GM12865 (cell line): ENCODE measurements around the gene FOXC2.

ENCODE experiments used
- DNase-seq: peaks from one replicate; pipeline ENCODE4 v3.0.0; 2010; ENCODE audit warnings: low read depth
- H3K4me3 ChIP-seq: 2 replicates; pipeline ENCODE4 v1.5.1; 2011; ENCODE audit warnings: mild to moderate bottlenecking, low read depth, low read length, control low read depth
- TF ChIP-seq, protein P1 (sequence below): IDR thresholded peaks from 2 replicates; pipeline ENCODE4 v1.5.1; 2011; ENCODE audit warnings: low read length, control low read depth, low read depth, inconsistent platforms; ENCODE audit not compliant: insufficient read depth; ENCODE audit errors: missing control alignments

FOXC2 gene

DNA sequence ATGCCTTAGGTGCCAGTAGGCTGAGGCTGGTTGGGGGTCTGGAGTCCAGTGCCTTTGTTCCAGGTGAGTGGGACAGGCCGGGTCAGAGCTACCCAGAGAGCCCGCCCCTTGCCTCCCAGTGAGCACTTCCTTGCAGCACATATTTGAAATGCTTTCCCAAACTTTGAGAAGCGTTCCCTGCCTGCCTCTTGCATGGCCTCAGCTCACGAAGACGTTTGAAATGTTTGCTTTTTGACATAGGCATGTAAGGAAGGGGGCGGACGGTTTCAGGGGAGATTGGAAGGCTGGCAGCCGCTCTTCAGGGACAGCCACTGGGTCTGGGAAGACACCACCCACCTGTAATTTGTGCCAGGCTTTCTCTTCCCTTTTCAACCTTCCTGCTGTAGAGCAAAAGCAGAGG, 6.6 kb downstream of the FOXC2 start:
- no peak overlapping the region for H3K4me3 ChIP-seq
- DNase-seq: no peak

DNA sequence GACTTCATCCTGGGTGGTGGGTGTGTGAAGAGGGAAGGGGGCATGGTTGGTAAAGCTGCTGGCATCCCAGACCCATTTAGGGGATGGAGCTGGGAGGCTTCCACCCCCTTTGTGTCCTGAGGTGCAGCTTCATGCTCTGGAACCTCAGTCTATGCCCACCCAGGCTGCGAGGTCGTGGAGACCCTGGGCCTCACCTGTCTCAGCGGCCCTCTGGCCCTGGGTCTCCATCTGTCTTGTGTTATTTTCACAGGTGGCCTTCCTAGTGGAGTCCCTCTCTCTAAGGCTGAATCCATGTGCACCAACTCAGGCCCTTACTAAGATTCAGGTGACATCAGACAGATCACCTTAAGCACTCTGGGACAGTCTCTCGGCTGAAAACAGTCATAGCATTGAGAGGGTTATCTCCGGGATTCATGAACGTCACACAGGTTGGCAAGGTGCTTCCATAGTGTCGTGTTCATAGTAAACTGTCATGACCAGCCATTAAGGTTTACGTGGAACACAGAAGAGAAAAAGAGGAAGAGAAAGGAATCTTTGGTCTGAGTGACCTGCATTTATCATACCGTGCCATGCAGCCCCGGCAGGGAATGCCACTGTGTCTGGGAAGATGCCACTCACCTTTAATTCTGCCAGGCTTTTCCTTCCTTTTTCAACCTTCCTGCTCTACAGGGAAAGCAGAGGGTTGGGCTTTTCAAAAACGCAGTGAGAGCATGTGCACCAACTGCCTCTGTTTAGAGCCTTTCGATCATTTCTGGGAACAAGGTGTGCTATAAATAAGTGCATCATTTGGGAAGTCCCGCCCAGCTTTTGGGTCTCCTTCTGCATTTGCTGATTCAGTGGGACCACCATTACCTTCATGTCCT, 7.2 kb downstream of the FOXC2 start:
- H3K4me3 ChIP-seq: no peak overlapping the region

More for the DNA sequence above, 6.6 kb downstream of the FOXC2 start:
- TF ChIP-seq, protein P1, sequence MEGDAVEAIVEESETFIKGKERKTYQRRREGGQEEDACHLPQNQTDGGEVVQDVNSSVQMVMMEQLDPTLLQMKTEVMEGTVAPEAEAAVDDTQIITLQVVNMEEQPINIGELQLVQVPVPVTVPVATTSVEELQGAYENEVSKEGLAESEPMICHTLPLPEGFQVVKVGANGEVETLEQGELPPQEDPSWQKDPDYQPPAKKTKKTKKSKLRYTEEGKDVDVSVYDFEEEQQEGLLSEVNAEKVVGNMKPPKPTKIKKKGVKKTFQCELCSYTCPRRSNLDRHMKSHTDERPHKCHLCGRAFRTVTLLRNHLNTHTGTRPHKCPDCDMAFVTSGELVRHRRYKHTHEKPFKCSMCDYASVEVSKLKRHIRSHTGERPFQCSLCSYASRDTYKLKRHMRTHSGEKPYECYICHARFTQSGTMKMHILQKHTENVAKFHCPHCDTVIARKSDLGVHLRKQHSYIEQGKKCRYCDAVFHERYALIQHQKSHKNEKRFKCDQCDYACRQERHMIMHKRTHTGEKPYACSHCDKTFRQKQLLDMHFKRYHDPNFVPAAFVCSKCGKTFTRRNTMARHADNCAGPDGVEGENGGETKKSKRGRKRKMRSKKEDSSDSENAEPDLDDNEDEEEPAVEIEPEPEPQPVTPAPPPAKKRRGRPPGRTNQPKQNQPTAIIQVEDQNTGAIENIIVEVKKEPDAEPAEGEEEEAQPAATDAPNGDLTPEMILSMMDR: no peak

DNA sequence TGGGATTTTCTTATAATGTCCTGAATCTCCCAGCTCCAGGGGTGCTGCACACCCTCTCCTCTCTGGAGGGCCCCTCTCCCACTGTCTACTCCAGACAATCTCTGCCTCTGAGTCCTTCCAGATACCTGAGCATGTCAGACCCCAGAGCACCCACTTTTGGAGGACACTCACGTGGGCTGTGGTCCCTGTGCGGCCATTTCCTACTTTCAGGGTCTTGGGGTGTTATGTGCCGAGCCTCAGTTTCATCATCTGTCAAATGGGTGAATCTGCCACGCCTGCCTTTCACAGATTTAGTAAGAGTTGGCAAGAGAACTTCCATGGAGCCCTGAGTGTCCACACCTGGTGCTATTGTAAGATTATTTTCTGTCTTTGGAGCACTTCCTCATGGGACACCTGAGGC, 8.0 kb downstream of the FOXC2 start:
- H3K4me3 ChIP-seq: no peak overlapping the region
- DNase-seq: no peak
- TF ChIP-seq, protein P1: no peak

More for the DNA sequence above, 7.2 kb downstream of the FOXC2 start:
- TF ChIP-seq, protein P1: no peak
- no peak for DNase-seq

DNA sequence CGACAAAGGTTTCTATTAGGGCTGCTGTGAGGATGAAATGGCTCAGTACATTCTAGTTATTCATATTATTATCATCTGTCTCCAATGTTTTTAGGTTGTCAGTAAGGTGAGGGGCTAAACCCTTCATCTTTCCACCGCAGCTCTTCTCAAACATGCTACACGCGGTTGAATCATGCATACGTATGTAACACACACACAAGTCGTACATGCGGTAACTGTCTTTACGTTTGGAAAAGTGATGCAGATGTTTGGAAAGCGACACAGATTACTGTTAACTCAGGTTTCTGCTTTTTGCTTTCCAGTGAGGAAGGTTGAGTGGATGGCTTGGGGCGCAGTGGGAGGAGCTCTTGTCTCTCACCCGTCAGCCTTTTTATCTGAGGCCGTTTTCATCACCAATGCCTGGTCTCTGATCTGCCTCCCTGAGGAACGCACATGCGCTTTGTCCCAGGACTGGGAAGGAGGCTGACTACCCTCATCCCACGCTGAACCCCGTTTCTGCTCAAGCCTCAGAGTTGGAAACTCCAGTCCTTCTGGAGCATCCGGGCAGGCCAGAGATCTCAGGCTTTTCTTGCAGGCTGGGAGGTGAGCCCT, 8.6 kb downstream of the FOXC2 start:
- TF ChIP-seq, protein P1: no peak
- no peak for DNase-seq
- H3K4me3 ChIP-seq: no peak overlapping the region

DNA sequence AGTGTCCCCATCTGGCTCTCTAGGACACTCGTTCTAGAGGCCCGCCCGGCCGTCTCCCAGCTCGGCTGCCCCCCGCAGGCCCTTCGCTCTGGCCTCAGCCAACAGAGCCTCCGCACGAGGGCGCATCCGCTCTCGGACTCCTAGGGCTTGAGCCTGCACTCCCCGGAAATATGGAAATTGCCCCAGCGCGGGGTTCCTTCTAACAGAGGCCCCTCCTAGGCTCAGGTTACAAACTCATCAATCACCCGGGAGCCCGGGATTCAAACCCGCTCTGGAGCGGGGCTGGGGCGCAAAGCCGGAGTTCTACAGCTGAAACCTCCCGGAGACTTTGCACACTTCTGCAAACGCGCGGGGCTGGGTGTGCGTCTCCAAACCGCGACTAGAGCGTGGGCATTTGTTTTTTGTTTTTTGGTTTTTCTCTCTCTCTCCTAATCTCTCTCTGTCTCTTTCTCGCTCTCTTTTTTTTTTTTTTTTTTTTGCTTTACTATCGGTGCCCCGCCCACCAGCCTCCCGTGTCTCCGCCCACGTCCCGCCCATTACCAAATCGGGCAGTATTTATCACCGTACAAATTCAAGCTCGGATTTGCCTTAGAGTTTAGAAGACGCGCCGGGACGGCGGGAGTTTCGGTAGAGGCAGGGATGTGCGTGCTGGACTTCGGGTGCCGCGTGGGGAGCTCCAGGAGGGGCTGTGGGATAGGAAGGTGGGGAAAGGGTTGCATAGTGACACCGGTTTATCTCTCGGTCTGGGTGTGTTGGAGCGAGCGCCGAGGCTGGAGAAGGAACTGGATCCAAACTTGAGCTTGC, 9.3 kb downstream of the FOXC2 start:
- peak; percentile 20 for DNase-seq
- TF ChIP-seq, protein P1: peak; percentile 9
- no peak overlapping the region for H3K4me3 ChIP-seq

DNA sequence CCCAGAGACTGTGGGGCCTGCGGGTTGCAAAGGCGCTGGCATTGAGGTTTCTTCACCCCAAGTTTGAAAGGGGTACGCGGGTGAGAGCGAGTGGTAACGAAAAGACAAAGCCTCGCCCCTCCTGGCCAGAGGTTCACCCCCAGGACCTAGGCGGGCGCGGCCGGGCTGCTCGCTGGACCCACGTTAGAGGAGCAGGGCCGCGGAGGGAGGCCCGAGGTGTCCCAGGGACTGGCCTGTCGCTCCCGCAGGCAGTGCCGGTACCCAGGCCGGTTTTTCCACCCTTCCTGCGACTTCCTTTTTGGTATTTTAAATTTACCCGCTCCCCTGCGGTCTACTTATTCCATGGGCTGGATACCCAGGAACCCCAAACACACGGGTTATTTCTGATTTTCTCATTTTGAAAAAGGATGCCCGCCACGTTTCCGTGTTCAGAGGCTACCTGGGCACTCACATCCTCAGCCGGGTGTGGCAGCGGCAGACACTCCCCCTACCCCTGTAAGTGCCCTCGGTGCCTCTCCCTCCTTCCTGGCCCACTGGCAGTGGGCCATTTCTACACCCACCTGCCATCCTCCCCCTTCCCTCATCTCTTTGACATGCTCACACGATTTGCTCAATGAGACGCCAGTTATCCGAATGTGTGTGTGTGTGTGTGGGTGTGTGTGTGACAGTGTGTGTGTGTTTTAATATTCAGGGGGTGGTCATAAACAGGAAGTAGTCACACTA, 10.1 kb downstream of the FOXC2 start:
- DNase-seq: no peak
- TF ChIP-seq, protein P1: no peak
- no peak overlapping the region for H3K4me3 ChIP-seq
